GM18508 (cell line): ENCODE results near the gene DNMBP.
A peak's percentile ranks its signal among the peaks of the same experiment; 100 is the strongest.
"Not testable (repeated sequence)": the region's sequence is repeated elsewhere in the genome, so short reads cannot be mapped to it uniquely, and the experiment has no call there.

Source experiments
- ATAC-seq: cut with Tn5 transposase; IDR thresholded peaks from one replicate; pipeline ENCODE4 v1.9.1; 2021; ENCODE audit warnings: moderate number of reproducible peaks; ENCODE audit not compliant: insufficient read depth, unreplicated experiment

The DNMBP gene

GRCh38 chr10:100020886-100021253, 11.1 kb upstream of the DNMBP start:
- no peak for ATAC-seq

GRCh38 chr10:100020142-100020885, 10.6 kb upstream of the DNMBP start:
- peak; percentile 52 for ATAC-seq

- no peak for ATAC-seq
These were observed 10.0 kb upstream of the DNMBP start for GRCh38 chr10:100019787-100020141.

- ATAC-seq = peak; percentile 57
These were observed 4.5 kb upstream of the DNMBP start for GRCh38 chr10:100014071-100014762.

- ATAC-seq = no peak
These were observed 3.9 kb upstream of the DNMBP start for GRCh38 chr10:100013621-100014020.

- not testable (repeated sequence) for ATAC-seq
These were observed 2.2 kb upstream of the DNMBP start for GRCh38 chr10:100011906-100012305.

GRCh38 chr10:100009283-100009792, 409 bp downstream of the DNMBP start:
- no peak for ATAC-seq

GRCh38 chr10:100008708-100009282, 952 bp downstream of the DNMBP start:
- ATAC-seq = no peak

- ATAC-seq = no peak
These were observed 1.6 kb downstream of the DNMBP start for GRCh38 chr10:100008142-100008522.

- no peak for ATAC-seq
These were observed 2.3 kb downstream of the DNMBP start for GRCh38 chr10:100007231-100008141.

GRCh38 chr10:100006243-100006886, 3.4 kb downstream of the DNMBP start:
- no peak for ATAC-seq

GRCh38 chr10:100004805-100005510, 4.8 kb downstream of the DNMBP start:
- ATAC-seq = no peak

GRCh38 chr10:100000109-100000644, 9.6 kb downstream of the DNMBP start:
- no peak for ATAC-seq

GRCh38 chr10:99999319-100000108, 10.2 kb downstream of the DNMBP start:
- no peak for ATAC-seq

- no peak for ATAC-seq
These were observed 10.9 kb downstream of the DNMBP start for GRCh38 chr10:99998889-99999288.

GRCh38 chr10:99996671-99997648, 12.8 kb downstream of the DNMBP start:
- no peak for ATAC-seq

GRCh38 chr10:99995713-99996112, 14.0 kb downstream of the DNMBP start:
- ATAC-seq = no peak
